Breast epithelium (tissue), 4 donors: ENCODE measurements around the gene UGGT1. TPM values are rescaled to one million over a fixed set of nuclear protein-coding genes. Genes with fewer than 3 reads are reported as not detected.

Experiments
- DNase-seq, 2 donors: peaks; one replicate each; pipeline ENCODE4 v3.0.0-alpha.2; 2019; ENCODE audit warnings: low spot score in 2 of 2
- H3K27ac ChIP-seq, 2 donors: fragments of 200-600 bp; sonication (generic) in 1 of 2; one replicate each; pipeline ENCODE4 v1.5.1; 2016 to 2019; ENCODE audit warnings: mild to moderate bottlenecking in 1 of 2
- H3K27me3 ChIP-seq, 2 donors: fragments of 200-600 bp; sonication (generic) in 1 of 2; one replicate each; pipeline versions ENCODE4 v1.5.1 to v1.6.0; 2017 to 2019; ENCODE audit warnings: control low read depth in 1 of 2, mild to moderate bottlenecking in 1 of 2
- H3K36me3 ChIP-seq: fragments of 200-600 bp; one replicate; pipeline ENCODE4 v1.5.1; 2019
- H3K4me1 ChIP-seq, 2 donors: fragments of 200-600 bp; sonication (generic); one replicate each; pipeline ENCODE4 v1.5.1; 2016 to 2019; ENCODE audit warnings: control low read depth in 1 of 2
- H3K4me3 ChIP-seq, 3 donors: fragments of 200-600 bp; sonication (generic); 1 replicate in 2 of 3; 2 replicates in 1 of 3; pipeline ENCODE4 v1.5.1; 2016 to 2019; ENCODE audit warnings: mild to moderate bottlenecking in 3 of 3, moderate library complexity in 2 of 3
- H3K9me3 ChIP-seq, 2 donors: fragments of 200-600 bp; sonication (generic) in 1 of 2; one replicate each; pipeline ENCODE4 v1.5.1; 2016 to 2019; ENCODE audit warnings: control low read depth in 1 of 2
- CTCF ChIP-seq, 3 donors: fragments of 450-650 bp; IDR thresholded peaks; one replicate each; pipeline ENCODE4 v1.5.1; 2016 to 2017; ENCODE audit warnings: antibody characterized with exemption in 3 of 3, mild to moderate bottlenecking in 3 of 3, moderate library complexity in 3 of 3
- POLR2A ChIP-seq: fragments of 450-650 bp; IDR thresholded peaks from one replicate; pipeline ENCODE4 v1.6.1; 2016; ENCODE audit warnings: antibody characterized with exemption, mild to moderate bottlenecking, moderate library complexity
- POLR2AphosphoS5 ChIP-seq, 3 donors: sonication (generic); formaldehyde crosslinking; IDR thresholded peaks; one replicate each; pipeline ENCODE4 v1.6.1; 2017; ENCODE audit warnings: antibody characterized with exemption in 3 of 3
- intact Hi-C: fragments of 100-400 bp; cut with DNase I; formaldehyde crosslinking; loops from one replicate; pipeline ENCODE4 v1.15.1; 2023; ENCODE audit warnings: low total_unique reads
- total RNA-seq, 3 donors: library from RNA; depleted of rRNA; stranded (reverse); fragments of >200 nt; gene quantifications; one replicate each; pipeline ENCODE4 v1.1.0, GENCODE V29; 2016

UGGT1 gene
- total RNA-seq, 3 donors from 2014 or later = 46.9 to 57.7 (median 54.7) TPM

DNA sequence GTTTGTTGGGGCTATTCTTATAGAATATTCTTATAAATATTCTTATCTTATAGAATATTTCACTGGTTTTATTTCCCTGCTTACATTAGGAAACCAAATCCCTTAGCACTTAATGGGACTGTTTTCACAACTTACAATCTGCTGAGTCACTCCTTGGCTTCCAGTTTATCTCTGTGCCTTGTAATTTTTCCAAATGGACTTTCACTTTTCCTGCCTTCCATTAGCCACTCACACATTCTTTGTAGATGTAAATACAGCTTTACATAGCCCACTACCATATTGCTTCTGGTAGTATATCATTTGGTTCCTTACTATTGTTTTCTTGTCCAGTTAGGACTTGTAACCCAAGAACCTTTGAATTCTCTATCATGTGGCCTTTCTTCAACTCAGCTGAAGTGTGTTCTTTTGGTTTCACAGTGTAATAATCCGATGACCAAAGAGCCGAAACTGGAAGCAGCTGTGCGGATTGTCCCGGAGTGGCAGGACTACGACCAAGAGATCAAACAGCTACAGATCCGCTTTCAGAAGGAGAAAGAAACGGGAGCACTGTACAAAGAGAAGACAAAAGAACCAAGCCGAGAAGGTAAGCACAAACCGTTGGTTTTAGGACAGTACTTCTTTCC lies 96.1 kb downstream of the UGGT1 start:
- no peaks in the 10 kb centered on the region for H3K4me1 ChIP-seq
- no peak for TF ChIP-seq CTCF (IDR thresholded peaks at IDR 0.05)
- no peak for TF ChIP-seq POLR2A
- no peak for TF ChIP-seq POLR2AphosphoS5 (IDR thresholded peaks at IDR 0.05)
- no peak overlapping the region for H3K27ac ChIP-seq
- no peaks in the 10 kb centered on the region for H3K27me3 ChIP-seq
- H3K4me3 ChIP-seq = peak overlapping the region in 1 of 3 donors; percentile 7
- H3K36me3 ChIP-seq = peaks cover 4% of the 10 kb centered on the region
- no peaks in the 10 kb centered on the region for H3K9me3 ChIP-seq
- no peak for DNase-seq
- intact Hi-C loops = no loop called here

DNA sequence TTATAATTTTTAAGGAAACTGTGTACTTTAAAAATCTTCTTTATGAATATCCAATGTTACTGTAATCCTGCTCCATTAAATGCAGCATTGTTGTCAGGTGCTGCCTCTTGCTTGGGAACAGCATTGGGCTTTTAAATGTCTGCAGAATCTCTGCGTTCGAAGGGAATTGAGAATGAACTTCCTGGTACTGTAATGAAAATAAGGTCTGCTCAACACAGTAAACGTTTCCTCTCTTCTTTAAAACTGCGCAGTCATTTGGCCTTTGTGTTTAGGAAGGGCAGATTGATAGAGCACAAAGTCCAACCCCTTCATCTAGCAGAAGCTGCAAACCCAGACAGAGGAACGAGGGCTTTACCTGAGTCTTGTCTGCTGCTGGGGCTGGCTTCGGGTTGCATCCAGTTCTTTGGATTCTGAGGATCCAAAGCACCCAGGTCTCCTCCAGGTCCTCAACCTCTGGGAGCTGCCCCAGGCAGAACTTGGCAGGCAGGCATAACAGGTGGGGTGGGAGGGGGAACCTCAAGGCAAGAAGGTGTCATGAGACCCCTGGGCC lies 104.5 kb downstream of the UGGT1 start:
- TF ChIP-seq POLR2AphosphoS5 (IDR thresholded peaks at IDR 0.05) = no peak
- no peak for TF ChIP-seq POLR2A
- no peak for TF ChIP-seq CTCF (IDR thresholded peaks at IDR 0.05)
- no peaks in the 10 kb centered on the region for H3K4me1 ChIP-seq
- intact Hi-C loops = no loop called here
- H3K36me3 ChIP-seq = no peaks in the 10 kb centered on the region
- no peak for DNase-seq
- no peak overlapping the region for H3K4me3 ChIP-seq
- no peaks in the 10 kb centered on the region for H3K27me3 ChIP-seq
- H3K9me3 ChIP-seq = no peaks in the 10 kb centered on the region
- H3K27ac ChIP-seq = no peak overlapping the region

DNA sequence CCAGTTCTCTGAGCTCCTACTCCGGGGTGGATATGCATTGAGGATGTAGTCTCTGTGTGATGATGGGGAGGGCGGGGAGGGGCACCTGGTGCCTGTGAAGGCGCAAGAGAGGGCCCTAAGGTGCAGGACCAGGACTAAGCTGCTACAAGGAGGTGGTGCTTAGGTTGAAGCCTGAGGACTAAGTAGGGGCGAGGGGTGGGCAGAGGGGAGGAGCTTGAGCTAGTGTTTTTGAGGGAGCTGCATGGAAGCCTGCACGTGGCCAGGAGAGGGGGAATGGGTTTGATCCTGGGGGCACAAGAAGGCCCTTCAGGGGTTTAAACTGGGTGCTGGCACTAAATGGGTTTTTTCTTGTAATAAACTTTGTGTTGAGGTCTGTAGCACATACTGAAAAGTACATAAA lies 105.0 kb downstream of the UGGT1 start:
- no peak for DNase-seq
- intact Hi-C loops = no loop called here
- Histone ChIP-seq H3K4me3 (no peak overlapping the region), H3K4me1 (no peaks in the 10 kb centered on the region), H3K27ac (no peak overlapping the region), H3K36me3 (no peaks in the 10 kb centered on the region), H3K9me3 (no peaks in the 10 kb centered on the region), H3K27me3 (no peaks in the 10 kb centered on the region)
- TF ChIP-seq POLR2A = no peak
- TF ChIP-seq POLR2AphosphoS5 (IDR thresholded peaks at IDR 0.05) = no peak
- no peak for TF ChIP-seq CTCF (IDR thresholded peaks at IDR 0.05)

GRCh38 chr2:128196471-128196931 lies 105.5 kb downstream of the UGGT1 start:
- Histone ChIP-seq H3K27me3 (no peaks in the 10 kb centered on the region), H3K4me3 (no peak overlapping the region), H3K36me3 (no peaks in the 10 kb centered on the region), H3K27ac (no peak overlapping the region), H3K9me3 (no peaks in the 10 kb centered on the region), H3K4me1 (no peaks in the 10 kb centered on the region)
- TF ChIP-seq CTCF (IDR thresholded peaks at IDR 0.05) (no peak), POLR2AphosphoS5 (IDR thresholded peaks at IDR 0.05) (no peak), POLR2A (no peak)
- no peak for DNase-seq
- intact Hi-C loops = no loop called here

DNA sequence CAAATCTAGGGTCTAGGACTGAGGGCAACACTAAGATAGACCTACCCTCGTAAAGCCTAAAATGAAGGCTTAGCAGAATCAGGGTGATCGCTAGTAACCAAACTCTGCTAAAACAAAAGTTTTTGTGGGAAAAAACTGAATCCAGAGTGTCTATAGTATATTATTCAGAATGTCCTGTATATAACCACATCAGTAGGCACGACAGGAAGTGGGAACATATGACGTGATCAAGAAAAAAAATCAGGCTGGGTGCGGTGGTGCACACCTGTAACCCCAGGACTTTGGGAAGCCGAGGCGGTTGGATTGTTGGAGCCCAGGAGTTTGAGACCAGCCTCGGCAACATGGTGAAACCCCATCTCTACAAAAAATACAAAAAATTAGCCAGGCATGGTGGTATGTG lies 106.1 kb downstream of the UGGT1 start:
- no peaks in the 10 kb centered on the region for H3K27me3 ChIP-seq
- TF ChIP-seq POLR2AphosphoS5 (IDR thresholded peaks at IDR 0.05) (no peak), CTCF (IDR thresholded peaks at IDR 0.05) (no peak), POLR2A (no peak)
- no peaks in the 10 kb centered on the region for H3K36me3 ChIP-seq
- no peak overlapping the region for H3K4me3 ChIP-seq
- intact Hi-C loops = no loop called here
- H3K4me1 ChIP-seq = no peaks in the 10 kb centered on the region
- no peak for DNase-seq
- no peak overlapping the region for H3K27ac ChIP-seq
- no peaks in the 10 kb centered on the region for H3K9me3 ChIP-seq
